Gastrocnemius medialis (tissue), 4 donors: Measurements from ENCODE around the gene SSTR3.

ENCODE experiments used
- POLR2A ChIP-seq, 2 donors: fragments of 450-650 bp; IDR thresholded peaks; one replicate each; pipeline ENCODE4 v1.6.1; 2017; ENCODE audit warnings: antibody characterized with exemption in 2 of 2, mild to moderate bottlenecking in 2 of 2, moderate library complexity in 2 of 2
- TF ChIP-seq, protein P1 (sequence below), 5 experiments: fragments of 450-650 bp in 3 of 5; fragments of 200-600 bp in 2 of 5; sonication (generic) in 2 of 5; IDR thresholded peaks in 4 of 5; conservative IDR thresholded peaks in 1 of 5; 1 replicate in 4 of 5; 2 replicates in 1 of 5; pipeline ENCODE4 v1.5.1; 2016 to 2019; ENCODE audit warnings: antibody characterized with exemption in 5 of 5, mild to moderate bottlenecking in 3 of 5, moderate library complexity in 3 of 5

DNA sequence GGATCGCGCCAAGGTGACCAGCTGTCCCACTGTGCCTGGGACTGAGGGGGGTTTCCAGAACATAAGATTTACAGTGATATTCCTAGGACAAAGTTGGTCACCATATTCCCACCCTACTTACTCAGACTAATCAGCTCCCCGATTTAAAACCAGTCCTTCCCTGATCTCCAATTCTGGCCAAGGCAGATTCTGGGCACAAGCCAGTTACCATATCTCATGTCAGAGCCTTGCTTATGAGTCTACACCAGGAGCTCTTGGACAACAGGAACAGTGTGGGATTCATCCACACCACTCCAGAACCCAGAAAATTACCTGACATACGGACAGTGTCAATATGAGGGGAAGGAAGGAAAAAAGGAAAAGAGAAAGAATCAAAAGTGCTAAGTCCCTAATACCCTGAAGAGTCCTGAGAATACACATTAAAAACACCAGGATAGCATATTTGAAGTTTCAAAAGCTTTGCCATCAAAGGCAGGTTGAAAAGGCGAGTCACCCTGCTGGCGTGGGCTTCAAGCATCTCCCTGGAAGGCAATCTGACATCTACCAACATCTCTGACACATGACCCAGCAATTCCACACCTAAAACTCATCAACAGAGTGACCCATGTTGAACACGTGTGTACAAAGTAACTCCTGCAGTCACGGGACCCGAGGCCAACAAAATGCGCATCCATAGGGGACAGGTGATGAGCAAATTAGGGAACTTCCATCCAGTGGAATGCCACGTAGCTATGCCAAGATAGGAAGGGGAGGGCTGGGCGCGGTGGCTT lies 54.6 kb downstream of the SSTR3 start:
- TF ChIP-seq, protein P1, sequence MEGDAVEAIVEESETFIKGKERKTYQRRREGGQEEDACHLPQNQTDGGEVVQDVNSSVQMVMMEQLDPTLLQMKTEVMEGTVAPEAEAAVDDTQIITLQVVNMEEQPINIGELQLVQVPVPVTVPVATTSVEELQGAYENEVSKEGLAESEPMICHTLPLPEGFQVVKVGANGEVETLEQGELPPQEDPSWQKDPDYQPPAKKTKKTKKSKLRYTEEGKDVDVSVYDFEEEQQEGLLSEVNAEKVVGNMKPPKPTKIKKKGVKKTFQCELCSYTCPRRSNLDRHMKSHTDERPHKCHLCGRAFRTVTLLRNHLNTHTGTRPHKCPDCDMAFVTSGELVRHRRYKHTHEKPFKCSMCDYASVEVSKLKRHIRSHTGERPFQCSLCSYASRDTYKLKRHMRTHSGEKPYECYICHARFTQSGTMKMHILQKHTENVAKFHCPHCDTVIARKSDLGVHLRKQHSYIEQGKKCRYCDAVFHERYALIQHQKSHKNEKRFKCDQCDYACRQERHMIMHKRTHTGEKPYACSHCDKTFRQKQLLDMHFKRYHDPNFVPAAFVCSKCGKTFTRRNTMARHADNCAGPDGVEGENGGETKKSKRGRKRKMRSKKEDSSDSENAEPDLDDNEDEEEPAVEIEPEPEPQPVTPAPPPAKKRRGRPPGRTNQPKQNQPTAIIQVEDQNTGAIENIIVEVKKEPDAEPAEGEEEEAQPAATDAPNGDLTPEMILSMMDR (IDR thresholded peaks at IDR 0.05 in 4 of 5, conservative IDR thresholded peaks at IDR 0.05 in 1 of 5): no peak
- TF ChIP-seq POLR2A (IDR thresholded peaks at IDR 0.05): no peak
